SKM-1 (cell line): Measurements from ENCODE around the gene PLOD3.

Experiments used
- DNase-seq: peaks from one replicate; lab custom pipeline; 2025; ENCODE audit not compliant: unreplicated experiment; lab: John Stamatoyannopoulos, UW

PLOD3 gene

DNA sequence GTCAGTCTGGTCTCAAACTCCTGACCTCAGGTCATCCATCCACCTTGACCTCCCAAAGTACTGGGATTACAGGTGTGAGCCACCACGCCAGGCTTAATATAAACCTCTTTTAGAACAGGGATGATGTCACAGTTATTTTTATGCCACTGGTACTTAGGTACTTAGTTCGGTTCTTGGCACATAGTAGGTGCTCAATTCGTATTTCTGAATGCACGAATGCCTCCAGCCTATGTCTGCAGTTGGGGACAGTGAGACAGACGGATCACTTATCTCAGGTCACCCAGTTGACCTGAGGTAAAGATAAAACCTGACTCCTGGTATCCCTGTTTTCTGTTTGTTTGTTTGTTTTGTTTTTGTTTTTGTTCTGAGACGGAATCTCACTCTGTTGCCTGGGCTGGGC lies 31.2 kb downstream of the PLOD3 start:
- no peak for DNase-seq

DNA sequence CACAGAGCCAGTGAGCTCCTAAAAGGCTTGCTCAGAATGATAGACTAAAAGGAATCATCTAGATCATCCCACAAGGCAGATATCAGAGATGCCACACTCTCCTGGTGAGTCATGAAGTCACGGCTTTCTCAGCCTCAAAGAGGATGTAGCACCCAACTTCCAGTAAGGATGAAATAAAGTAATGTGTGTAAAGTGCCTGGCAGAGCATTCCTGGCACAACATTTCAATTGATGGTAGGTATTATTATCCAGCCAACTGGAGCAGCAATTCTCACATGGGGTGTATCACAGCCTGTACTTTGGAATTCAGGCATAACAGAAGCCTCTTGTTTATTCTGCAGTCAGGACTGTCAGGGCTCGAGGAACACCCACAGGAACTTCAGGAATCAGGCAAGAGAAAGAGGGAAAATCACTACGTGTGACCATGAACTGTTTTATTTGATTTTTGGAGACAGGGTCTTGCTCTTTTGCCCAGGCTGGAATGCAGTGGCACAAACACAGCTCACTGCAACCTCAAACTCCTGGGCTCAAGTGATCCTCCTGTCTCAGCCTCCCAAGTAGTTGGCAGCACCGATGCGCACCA lies 32.0 kb downstream of the PLOD3 start:
- DNase-seq = no peak

DNA sequence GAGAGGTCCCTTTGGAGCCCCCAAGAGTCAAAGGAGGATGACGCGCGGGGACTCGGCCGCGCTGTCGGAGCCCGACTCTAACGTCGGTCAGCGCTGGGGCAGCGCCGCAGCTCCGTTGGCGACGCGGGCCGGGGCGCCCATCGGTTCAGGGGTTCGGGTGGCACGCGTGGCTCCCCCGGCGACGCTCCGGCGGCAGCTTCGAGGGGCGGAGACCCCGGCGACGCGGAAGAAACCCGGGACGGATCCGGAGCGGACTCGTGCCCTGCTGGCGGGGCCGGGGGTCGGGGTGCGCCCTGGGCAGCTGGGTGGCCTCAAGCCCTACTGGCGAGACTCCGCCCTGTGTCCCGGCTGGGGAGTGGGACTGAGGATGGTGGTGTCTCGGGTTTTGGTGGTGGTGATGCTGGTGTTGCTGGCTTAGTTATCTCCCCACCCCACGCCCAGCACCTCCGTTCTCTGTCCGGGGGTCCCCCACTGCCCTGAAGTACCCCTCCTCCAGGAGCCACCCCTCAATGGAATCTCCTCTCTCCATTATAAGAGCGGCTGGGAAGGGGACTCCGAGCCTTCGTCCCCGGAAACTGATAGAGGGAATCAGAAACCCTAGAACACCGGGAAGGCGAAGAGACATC lies 37.1 kb downstream of the PLOD3 start, which contains the start of gene NAT16:
TSS of gene NAT16 (minus strand) at position 164 of the 626 bp plus-strand sequence. CDS start 5,486 bp downstream, outside the sequence.
- no peak for DNase-seq

DNA sequence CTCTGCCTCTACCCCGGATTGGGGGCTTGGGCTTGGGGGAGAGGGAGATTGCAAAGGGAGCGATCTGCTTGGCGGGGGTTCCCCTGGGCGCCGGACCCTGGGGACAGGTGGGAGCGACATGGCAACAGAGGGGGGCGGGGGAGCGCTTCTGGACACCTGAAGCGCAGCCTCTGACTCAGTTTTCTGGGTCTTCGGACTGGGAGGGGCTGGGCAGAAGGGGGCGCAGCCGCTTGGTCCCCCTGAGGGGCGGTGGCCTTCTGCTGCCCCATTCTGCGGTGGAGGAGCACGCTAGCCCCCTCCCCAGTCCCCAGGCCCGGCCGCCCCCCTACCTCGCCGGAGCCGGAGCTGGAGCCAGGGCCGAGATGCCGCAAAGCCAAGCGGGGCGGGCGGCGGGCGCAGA lies 37.7 kb downstream of the PLOD3 start:
- no peak for DNase-seq

DNA sequence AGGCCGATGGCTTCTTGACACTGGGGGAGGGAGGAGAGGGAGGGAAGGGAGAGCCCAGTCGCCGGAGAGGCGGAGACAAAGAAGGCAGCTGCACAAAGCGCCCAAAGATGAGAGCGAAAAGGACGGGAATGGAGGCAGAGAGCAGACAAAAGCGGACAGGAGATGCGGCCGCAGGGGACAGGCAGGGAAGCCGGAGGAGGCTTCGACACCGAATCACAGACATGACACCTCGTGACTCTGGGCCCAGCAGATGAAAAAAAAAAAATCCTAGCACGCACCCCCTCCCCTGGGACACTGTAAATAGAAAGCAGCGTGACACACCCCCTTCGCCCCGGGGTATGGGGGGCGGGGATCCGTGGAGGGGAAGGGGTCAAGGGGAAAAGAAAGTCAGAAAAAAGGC lies 38.3 kb downstream of the PLOD3 start:
- no peak for DNase-seq

GRCh38 chr7:101177644-101178043 lies 39.7 kb downstream of the PLOD3 start:
- DNase-seq = no peak

DNA sequence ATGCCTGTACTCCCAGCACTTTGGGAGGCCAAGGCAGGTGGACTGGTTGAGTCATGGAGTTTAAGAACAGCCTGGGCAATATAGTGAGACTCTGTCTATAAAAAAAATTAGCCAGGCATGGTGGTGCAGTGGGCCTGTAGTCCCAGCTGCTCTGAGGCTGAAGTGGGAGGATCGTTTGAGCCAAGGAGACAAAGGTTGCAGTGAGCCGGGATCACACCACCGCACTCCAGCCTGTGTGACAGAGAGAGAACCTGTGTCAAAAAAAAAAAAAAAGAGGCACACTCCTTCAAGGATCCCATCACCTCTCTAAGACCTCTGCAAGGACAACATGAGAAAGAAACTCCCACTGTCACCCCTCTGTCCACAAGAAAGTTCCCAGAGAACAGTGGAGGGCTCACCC lies 41.7 kb downstream of the PLOD3 start:
- DNase-seq = no peak

GRCh38 chr7:101174322-101174854 lies 43.0 kb downstream of the PLOD3 start:
- no peak for DNase-seq

DNA sequence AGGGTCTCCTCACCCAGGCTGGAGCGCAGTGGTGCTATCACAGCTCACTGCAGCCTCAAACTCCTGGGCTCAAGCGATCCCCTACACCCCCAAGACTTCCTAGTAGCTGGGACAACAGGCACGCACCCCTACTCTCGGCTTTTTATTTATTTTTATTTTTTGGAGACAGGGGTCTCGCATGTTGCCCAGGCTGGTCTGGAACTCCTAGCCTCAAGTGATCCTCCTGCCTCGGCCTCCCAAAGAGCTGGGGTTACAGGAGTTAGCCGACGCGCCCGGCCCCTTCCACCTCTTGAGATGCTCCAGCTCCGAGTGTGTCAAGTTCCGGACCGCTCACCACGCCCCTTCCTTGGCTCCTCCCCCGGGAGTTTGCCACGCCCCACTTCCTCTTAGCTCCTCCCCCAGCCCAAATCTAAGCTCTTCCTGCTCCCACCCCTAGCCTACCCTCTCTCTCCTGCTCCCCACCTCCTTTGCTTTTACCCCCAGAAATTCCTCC lies 43.6 kb downstream of the PLOD3 start:
- DNase-seq = no peak

DNA sequence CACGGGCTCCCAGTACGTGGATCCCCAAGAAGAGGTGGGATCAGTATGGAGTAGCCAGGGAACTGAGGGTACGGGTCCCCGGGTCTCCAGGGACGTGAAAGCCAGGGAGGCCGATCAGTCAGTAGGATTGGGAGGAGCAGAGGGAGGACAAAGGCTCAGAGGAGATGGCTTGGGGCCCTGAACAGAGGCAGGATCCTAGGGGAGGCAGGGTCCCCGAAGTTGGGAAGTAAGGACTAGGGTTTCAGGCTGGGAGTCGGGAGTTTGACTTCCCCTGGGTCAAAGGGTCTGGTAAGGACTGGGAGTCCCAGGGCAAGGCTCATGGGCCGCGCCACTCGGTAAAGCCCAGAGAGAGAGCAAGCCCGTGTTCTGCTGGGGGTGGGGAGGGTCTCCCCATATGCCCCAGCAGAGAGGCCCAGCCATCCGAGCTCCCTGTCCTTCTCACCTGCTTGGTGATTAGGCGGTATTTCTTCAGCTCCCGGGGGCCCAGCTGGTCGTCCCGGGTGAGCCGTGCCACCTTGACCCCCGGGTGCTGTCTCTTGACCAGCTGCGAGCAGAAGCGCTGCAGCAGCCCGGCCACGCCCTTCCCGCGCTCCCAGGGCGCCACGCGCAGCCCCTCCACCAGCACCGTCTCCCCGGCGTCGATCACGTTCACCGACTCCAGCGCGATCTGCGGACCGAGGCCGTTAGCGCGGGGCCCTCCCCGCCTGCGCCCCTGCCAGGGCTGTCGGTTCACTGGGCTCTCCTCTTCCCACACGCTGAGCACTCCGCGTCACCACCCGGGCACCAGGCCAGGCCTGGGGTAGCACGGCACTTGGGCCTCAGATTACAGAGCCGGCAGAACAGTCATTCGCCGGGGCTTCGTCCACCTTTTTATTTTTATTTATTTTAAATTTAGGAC lies 44.3 kb downstream of the PLOD3 start:
- DNase-seq = no peak

DNA sequence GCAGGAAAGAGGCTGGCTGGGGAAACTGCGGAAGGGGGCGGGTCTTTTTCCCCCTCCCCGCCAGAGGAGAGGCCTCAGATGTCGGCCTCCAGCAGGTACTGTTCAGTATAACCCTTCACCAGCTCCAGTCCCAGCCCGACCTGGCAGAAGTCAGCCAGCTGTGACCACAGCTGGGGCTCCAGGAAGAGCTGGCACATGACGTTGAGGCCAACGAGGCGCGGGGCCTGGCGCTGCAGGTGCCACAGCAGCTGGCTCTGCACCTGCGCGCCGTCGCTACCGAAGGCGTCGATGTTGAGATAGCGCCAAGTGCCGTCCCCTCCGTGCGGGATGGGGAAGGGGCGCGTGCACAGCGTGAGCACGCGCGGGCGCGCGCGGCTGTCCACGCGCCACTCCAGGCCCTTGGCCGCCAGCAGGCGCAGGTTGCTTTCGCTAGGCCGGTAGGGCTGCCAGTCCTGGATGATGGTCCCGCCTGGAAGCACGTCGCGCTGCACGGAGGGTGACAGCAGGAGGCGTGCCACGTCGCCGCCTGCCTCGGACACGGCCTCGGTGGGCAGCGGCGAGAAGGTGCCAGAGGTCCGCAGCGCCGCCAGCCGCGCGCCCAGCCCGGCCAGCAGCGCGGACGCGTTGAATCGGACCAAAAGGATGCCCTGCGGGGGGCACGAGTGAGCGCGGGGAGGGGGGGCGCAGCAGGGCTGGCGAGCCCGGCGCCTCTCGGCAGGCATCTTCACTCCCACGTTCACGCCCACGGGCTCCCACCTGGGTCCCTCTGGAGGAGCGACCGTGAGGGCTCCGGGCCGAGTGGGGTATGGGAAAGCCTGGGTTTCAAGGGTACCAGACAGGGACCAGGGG lies 45.2 kb downstream of the PLOD3 start:
- no peak for DNase-seq

- no peak for DNase-seq
These were observed 45.9 kb downstream of the PLOD3 start for GRCh38 chr7:101171442-101171837.

- no peak for DNase-seq
These were observed 46.6 kb downstream of the PLOD3 start for GRCh38 chr7:101170617-101171441.

GRCh38 chr7:101169838-101170551 lies 47.4 kb downstream of the PLOD3 start:
- DNase-seq = peak; percentile 52

- DNase-seq = no peak
These were observed 48.1 kb downstream of the PLOD3 start for GRCh38 chr7:101169110-101169837.

DNA sequence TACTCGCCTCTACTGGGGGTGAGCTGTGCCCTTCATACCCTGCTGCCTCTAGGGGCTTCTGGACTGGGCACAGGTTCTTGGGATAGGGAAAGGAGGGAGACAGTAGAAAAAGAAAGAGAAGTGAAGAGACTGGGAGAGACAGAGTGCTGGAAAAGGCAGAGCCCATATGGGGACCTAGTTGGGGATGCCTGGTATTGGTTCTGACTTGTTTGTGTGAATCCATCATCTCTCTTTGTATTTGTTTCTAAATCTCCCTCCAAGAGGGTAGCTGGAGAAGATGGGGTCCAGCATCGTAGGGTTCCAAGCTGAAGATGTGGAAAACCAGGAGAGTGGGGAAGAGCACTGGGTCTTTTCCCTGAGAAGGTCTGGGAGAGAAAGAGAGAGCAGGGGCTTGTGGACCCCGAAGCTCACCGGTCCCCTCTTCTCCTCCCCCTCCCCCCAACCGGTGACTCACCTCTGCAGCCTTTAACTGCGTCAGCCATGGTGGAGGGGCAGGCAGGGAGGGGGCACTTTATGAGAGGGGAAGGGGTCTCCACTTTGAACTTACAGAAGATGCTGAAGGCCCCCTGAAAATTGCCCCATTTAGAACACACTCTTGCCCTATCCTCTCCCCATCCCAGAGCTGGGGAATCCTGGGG lies 48.9 kb downstream of the PLOD3 start:
- DNase-seq = no peak

DNA sequence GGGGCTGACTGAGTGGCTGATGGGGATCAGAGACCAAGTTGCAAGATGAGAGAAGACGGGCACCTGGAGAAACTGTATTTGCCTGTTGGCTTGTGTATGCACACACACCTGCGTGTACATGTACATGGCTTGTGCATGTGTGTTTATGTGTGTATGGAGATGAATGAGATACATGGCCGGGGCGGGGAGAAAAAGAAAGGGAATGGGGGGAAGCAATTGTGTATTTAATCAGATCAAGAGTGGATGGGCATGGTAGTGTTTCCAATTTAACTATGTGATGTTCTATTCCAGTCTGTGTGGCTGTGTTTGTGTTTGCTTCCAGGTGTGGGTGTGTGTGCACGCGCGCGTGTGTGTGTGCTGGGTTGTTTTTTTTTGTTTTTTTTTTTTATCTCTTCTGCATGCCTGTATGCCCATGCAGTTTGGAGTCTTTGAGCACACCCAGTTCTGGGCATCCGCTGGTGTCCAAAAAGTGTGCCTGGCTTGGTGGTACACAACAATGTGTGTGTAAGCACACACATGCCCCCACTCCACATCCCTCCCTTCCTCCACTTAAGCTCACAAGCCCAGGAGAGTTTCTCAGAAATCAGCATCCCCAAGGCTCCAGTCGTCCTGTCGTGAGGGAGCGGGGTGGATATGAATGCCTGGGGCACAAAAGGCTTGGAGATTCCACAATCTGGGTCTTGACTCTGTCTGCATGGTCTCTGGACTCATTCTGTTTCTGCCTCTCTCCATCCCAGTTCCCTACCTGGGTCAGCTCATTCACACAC lies 49.6 kb downstream of the PLOD3 start:
- DNase-seq = no peak
